Measurements from ENCODE around the gene SPC24.

SPC24 gene

DNA sequence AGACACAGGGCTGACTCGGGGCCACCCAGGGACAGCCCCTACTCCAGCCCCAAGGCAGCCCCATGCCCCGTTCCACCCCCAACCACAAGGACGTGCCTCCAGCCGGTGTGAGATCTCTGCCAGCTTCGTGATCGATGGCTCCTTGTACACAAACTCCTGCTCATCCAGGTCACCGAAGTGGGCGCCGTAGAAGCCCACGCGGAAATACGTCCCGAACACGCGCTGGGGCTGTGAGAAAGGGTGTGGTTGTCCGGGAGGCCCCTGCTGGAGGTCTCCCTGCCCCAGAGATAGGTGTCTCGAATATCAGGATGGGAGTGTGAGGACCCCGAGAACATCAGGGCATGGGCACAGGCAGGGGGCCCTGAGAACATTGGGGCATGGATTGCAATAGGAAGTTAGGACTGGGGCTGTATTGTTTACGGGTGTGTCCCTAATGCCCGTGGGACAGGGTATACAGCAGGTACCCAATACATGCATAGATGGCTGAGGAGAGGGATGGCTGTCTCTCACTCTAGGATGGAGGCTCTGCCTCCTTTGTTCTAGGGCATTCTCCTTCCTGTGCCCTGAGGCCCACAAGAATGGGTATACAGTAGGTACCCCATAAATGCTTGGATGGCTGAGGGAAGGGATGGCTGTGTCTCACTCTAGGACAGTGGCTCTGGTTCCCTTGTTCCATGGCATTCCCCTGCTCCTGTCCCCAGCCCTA, 47.1 kb upstream of the SPC24 start:
- TF ChIP-seq SIN3A (IDR thresholded peaks at IDR 0.05; ENCODE audit: borderline replicate concordance, insufficient read depth, low read length) (no peak), FOXP2 (optimal IDR thresholded peaks at IDR 0.05; ENCODE audit: borderline replicate concordance, extremely low read depth, extremely low read length, insufficient read depth) (no peak)

DNA sequence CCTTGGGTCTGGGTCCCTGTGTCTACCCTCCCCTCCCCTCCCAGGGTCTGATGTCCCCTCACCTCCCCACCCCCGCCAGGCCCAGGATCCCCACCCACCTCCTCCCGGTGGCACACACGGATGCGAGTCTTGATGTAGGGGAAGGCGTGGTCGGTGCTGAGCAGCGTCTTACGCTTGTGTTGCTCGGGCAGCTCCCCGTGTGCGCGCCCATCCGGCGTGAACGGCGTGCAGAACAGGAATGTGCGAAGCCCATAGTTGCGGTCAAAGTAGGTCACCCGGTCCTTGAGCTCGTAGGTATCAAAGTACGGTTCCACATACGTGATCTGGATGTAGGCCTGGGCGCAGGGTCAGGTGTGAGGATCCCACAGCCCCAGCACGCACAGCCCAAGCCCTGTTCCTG, 46.2 kb upstream of the SPC24 start:
- TF ChIP-seq POLR2AphosphoS5 (IDR thresholded peaks at IDR 0.05; ENCODE audit: low read depth, low read length) (no peak), SIN3A (IDR thresholded peaks at IDR 0.05; ENCODE audit: borderline replicate concordance, insufficient read depth, low read length) (no peak), FOXP2 (optimal IDR thresholded peaks at IDR 0.05; ENCODE audit: borderline replicate concordance, extremely low read depth, extremely low read length, insufficient read depth) (no peak), TAF1 (IDR thresholded peaks at IDR 0.05; ENCODE audit: borderline replicate concordance, insufficient read depth, low read length) (no peak)
- TF ChIP-seq, protein P1, sequence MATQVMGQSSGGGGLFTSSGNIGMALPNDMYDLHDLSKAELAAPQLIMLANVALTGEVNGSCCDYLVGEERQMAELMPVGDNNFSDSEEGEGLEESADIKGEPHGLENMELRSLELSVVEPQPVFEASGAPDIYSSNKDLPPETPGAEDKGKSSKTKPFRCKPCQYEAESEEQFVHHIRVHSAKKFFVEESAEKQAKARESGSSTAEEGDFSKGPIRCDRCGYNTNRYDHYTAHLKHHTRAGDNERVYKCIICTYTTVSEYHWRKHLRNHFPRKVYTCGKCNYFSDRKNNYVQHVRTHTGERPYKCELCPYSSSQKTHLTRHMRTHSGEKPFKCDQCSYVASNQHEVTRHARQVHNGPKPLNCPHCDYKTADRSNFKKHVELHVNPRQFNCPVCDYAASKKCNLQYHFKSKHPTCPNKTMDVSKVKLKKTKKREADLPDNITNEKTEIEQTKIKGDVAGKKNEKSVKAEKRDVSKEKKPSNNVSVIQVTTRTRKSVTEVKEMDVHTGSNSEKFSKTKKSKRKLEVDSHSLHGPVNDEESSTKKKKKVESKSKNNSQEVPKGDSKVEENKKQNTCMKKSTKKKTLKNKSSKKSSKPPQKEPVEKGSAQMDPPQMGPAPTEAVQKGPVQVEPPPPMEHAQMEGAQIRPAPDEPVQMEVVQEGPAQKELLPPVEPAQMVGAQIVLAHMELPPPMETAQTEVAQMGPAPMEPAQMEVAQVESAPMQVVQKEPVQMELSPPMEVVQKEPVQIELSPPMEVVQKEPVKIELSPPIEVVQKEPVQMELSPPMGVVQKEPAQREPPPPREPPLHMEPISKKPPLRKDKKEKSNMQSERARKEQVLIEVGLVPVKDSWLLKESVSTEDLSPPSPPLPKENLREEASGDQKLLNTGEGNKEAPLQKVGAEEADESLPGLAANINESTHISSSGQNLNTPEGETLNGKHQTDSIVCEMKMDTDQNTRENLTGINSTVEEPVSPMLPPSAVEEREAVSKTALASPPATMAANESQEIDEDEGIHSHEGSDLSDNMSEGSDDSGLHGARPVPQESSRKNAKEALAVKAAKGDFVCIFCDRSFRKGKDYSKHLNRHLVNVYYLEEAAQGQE (IDR thresholded peaks at IDR 0.05; ENCODE audit: insufficient read depth in 1 of 2, low read depth in 2 of 2, low read length in 2 of 2): no peak

DNA sequence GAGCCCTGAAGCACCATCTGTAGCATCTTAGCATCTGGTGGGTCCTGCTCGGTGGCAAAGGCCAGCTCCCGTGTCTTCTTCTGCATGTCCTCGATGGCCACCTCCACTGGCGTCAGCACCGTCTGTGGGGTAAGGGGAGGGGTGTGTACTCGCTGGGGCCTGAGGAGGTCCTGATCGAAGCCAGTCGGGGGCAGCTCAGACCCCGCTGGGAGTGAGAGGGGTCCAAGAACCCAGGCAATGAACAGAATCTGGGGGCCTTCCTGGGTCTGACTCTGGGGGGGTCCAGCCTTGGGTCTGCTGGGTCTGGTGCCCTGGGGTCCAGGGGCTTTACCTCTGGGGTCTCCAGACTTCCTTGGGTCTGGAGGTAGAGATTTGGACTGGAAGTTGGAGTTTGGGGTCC, 45.3 kb upstream of the SPC24 start:
- TF ChIP-seq SIN3A (IDR thresholded peaks at IDR 0.05; ENCODE audit: borderline replicate concordance, insufficient read depth, low read length) (no peak), POLR2AphosphoS5 (IDR thresholded peaks at IDR 0.05; ENCODE audit: low read depth, low read length) (no peak), FOXP2 (optimal IDR thresholded peaks at IDR 0.05; ENCODE audit: borderline replicate concordance, extremely low read depth, extremely low read length, insufficient read depth) (no peak), TAF1 (IDR thresholded peaks at IDR 0.05; ENCODE audit: borderline replicate concordance, insufficient read depth, low read length) (no peak)
- TF ChIP-seq, protein P1 (IDR thresholded peaks at IDR 0.05; ENCODE audit: insufficient read depth in 1 of 2, low read depth in 2 of 2, low read length in 2 of 2): no peak

DNA sequence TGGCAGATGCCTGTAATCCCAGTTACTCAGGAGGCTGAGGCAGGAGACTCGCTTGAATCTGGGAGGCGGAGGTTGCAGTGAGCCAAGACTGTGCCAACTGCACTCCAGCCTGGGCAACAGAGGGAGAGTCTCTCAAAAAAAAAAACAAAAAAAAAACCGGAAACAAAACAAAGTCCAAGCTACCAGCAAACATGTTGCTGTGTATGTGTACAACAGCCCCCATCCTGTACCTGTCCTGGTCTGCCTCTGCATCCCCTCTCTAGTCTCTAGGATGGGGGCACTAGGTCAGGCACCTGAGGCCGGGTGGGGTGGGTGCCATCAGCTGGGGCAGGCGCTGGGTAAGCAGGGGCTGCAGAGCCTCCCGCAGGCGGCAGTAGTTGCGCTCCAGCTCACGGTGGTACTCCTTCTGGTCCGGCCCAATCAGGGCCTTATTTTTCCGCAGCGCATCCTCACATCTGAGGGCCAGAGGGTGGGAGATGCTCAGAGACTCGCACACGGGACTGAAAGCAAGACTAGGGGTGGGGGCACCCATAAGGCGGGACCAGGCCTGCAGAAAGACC, 44.5 kb upstream of the SPC24 start:
- no peak for TF ChIP-seq POLR2AphosphoS5 (IDR thresholded peaks at IDR 0.05; ENCODE audit: low read depth, low read length)
- TF ChIP-seq SIN3A (IDR thresholded peaks at IDR 0.05; ENCODE audit: borderline replicate concordance, insufficient read depth, low read length): no peak
- TF ChIP-seq, protein P1 (IDR thresholded peaks at IDR 0.05; ENCODE audit: insufficient read depth in 1 of 2, low read depth in 2 of 2, low read length in 2 of 2): no peak
- TF ChIP-seq FOXP2 (optimal IDR thresholded peaks at IDR 0.05; ENCODE audit: borderline replicate concordance, extremely low read depth, extremely low read length, insufficient read depth): no peak
- no peak for TF ChIP-seq TAF1 (IDR thresholded peaks at IDR 0.05; ENCODE audit: borderline replicate concordance, insufficient read depth, low read length)

DNA sequence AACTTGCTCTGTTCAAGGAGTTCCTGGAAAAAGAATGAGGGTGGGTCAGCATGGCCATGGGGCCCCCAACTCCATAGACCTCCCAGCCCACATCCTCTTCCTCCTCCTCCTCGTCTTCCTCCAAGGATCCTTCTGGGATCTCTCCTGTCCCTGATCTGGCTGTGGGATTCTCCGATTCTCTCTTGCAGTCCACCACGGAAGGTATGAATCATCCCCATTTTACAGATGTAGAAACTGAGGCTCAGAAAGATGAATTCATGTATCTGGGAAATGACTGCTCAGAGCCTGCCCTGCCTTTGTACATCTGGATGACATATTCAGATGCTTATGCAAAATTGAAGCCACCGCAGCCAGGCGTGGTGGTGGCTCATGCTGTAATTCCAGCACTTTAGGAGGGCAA, 43.9 kb upstream of the SPC24 start:
- no peak for TF ChIP-seq FOXP2 (optimal IDR thresholded peaks at IDR 0.05; ENCODE audit: borderline replicate concordance, extremely low read depth, extremely low read length, insufficient read depth)
- TF ChIP-seq, protein P1 (IDR thresholded peaks at IDR 0.05; ENCODE audit: insufficient read depth in 1 of 2, low read depth in 2 of 2, low read length in 2 of 2): no peak
- no peak for TF ChIP-seq SIN3A (IDR thresholded peaks at IDR 0.05; ENCODE audit: borderline replicate concordance, insufficient read depth, low read length)
- no peak for TF ChIP-seq POLR2AphosphoS5 (IDR thresholded peaks at IDR 0.05; ENCODE audit: low read depth, low read length)
- TF ChIP-seq TAF1 (IDR thresholded peaks at IDR 0.05; ENCODE audit: borderline replicate concordance, insufficient read depth, low read length): no peak
